Ectodermal cell (in vitro differentiated cells): ENCODE results near the gene CAP2.

Experiments
- H3K27ac ChIP-seq: 2 replicates; pipeline ENCODE4 v1.7.0; 2013; ENCODE audit warnings: mild to moderate bottlenecking, low read depth, low read length; ENCODE audit not compliant: insufficient read depth, poor library complexity, severe bottlenecking
- H3K27me3 ChIP-seq: 2 replicates; pipeline ENCODE4 v1.7.0; 2013; ENCODE audit warnings: mild to moderate bottlenecking, low read length; ENCODE audit not compliant: insufficient read depth, control insufficient read depth, poor library complexity, severe bottlenecking
- H3K36me3 ChIP-seq: one replicate; pipeline ENCODE4 v1.7.0; 2013; ENCODE audit warnings: low read length; ENCODE audit not compliant: control insufficient read depth, insufficient read depth
- H3K4me1 ChIP-seq: one replicate; pipeline ENCODE4 v1.7.0; 2013; ENCODE audit warnings: low read length; ENCODE audit not compliant: control insufficient read depth, insufficient read depth
- H3K4me3 ChIP-seq: 2 replicates; pipeline ENCODE4 v1.7.0; 2013; ENCODE audit warnings: low read depth, low read length, control low read depth; ENCODE audit not compliant: insufficient read depth
- H3K9me3 ChIP-seq: 2 replicates; pipeline ENCODE4 v1.7.0; 2013; ENCODE audit warnings: mild to moderate bottlenecking, low read length, moderate library complexity; ENCODE audit not compliant: control insufficient read depth
- WGBS, 2 experiments: methylation state at CpG; one replicate each; pipeline ENCODE4 v1.1.7; 2013; ENCODE audit warnings: missing lambda C conversion rate in 2 of 2; 5-methylcytosine and 5-hydroxymethylcytosine counted together

The CAP2 gene

GRCh38 chr6:17494177-17494576, 100.8 kb downstream of the CAP2 start:
- H3K27ac ChIP-seq: no peak overlapping the region
- H3K4me3 ChIP-seq: no peak overlapping the region
- H3K27me3 ChIP-seq: no peaks in the 10 kb centered on the region
- no peaks in the 10 kb centered on the region for H3K9me3 ChIP-seq
- peaks cover 3% of the 10 kb centered on the region for H3K4me1 ChIP-seq
- 90 to 94% methylated on average over 4 of the region's 4 CpGs for WGBS, 2 experiments
- no peaks in the 10 kb centered on the region for H3K36me3 ChIP-seq

GRCh38 chr6:17494919-17495318, 101.5 kb downstream of the CAP2 start:
- Histone ChIP-seq H3K4me3 (no peak overlapping the region), H3K27me3 (no peaks in the 10 kb centered on the region), H3K4me1 (peaks cover 3% of the 10 kb centered on the region), H3K36me3 (no peaks in the 10 kb centered on the region), H3K27ac (no peak overlapping the region), H3K9me3 (no peaks in the 10 kb centered on the region)
- 94 to 97% methylated on average over 2 of the region's 2 CpGs for WGBS, 2 experiments

GRCh38 chr6:17497535-17498095, 104.2 kb downstream of the CAP2 start:
- Histone ChIP-seq H3K27me3 (no peaks in the 10 kb centered on the region), H3K27ac (no peak overlapping the region), H3K36me3 (no peaks in the 10 kb centered on the region), H3K9me3 (no peaks in the 10 kb centered on the region), H3K4me3 (no peak overlapping the region), H3K4me1 (no peaks in the 10 kb centered on the region)
- 77 to 90% methylated on average over 4 of the region's 4 CpGs for WGBS, 2 experiments

- WGBS, 2 experiments: 96 to 97% methylated on average over 3 of the region's 3 CpGs
- Histone ChIP-seq H3K9me3 (no peaks in the 10 kb centered on the region), H3K4me1 (no peaks in the 10 kb centered on the region)
Observed at GRCh38 chr6:17501442-17501841, 108.0 kb downstream of the CAP2 start.

GRCh38 chr6:17501982-17502704, 108.7 kb downstream of the CAP2 start:
- WGBS, 2 experiments: 92 to 93% methylated on average over 3 of the region's 3 CpGs
- no peaks in the 10 kb centered on the region for H3K36me3 ChIP-seq

More at GRCh38 chr6:17501442-17501841, 108.0 kb downstream of the CAP2 start:
- Histone ChIP-seq H3K27me3 (no peaks in the 10 kb centered on the region), H3K27ac (no peak overlapping the region), H3K36me3 (no peaks in the 10 kb centered on the region), H3K4me3 (no peak overlapping the region)

GRCh38 chr6:17503051-17503450, 109.7 kb downstream of the CAP2 start:
- H3K27me3 ChIP-seq: no peaks in the 10 kb centered on the region
- H3K27ac ChIP-seq: no peak overlapping the region
- H3K9me3 ChIP-seq: no peaks in the 10 kb centered on the region
- H3K4me1 ChIP-seq: no peaks in the 10 kb centered on the region
- WGBS, 2 experiments: 91 to 95% methylated on average over 7 of the region's 7 CpGs
- no peak overlapping the region for H3K4me3 ChIP-seq
- no peaks in the 10 kb centered on the region for H3K36me3 ChIP-seq

More at GRCh38 chr6:17501982-17502704, 108.7 kb downstream of the CAP2 start:
- no peaks in the 10 kb centered on the region for H3K27me3 ChIP-seq
- no peaks in the 10 kb centered on the region for H3K4me1 ChIP-seq
- no peak overlapping the region for H3K4me3 ChIP-seq
- H3K27ac ChIP-seq: no peak overlapping the region
- no peaks in the 10 kb centered on the region for H3K9me3 ChIP-seq

- H3K9me3 ChIP-seq: no peaks in the 10 kb centered on the region
- H3K27me3 ChIP-seq: no peaks in the 10 kb centered on the region
- no peak overlapping the region for H3K4me3 ChIP-seq
- H3K27ac ChIP-seq: no peak overlapping the region
- no peaks in the 10 kb centered on the region for H3K4me1 ChIP-seq
- WGBS, 2 experiments: 79 to 90% methylated on average over 1 of the region's 1 CpG
- H3K36me3 ChIP-seq: no peaks in the 10 kb centered on the region
Observed at GRCh38 chr6:17504005-17504404, 110.6 kb downstream of the CAP2 start.

GRCh38 chr6:17505062-17505476, 111.7 kb downstream of the CAP2 start:
- Histone ChIP-seq H3K9me3 (no peaks in the 10 kb centered on the region), H3K27ac (no peak overlapping the region), H3K27me3 (no peaks in the 10 kb centered on the region), H3K4me1 (no peaks in the 10 kb centered on the region), H3K4me3 (no peak overlapping the region), H3K36me3 (no peaks in the 10 kb centered on the region)
- WGBS, 2 experiments: 90 to 91% methylated on average over 5 of the region's 5 CpGs

GRCh38 chr6:17505767-17506280, 112.4 kb downstream of the CAP2 start:
- Histone ChIP-seq H3K9me3 (no peaks in the 10 kb centered on the region), H3K27ac (no peak overlapping the region), H3K36me3 (no peaks in the 10 kb centered on the region), H3K4me1 (no peaks in the 10 kb centered on the region), H3K4me3 (no peak overlapping the region), H3K27me3 (no peaks in the 10 kb centered on the region)
- WGBS, 2 experiments: 94 to 96% methylated on average over 4 to 5 of the region's 5 CpGs

- H3K9me3 ChIP-seq: no peaks in the 10 kb centered on the region
- no peak overlapping the region for H3K4me3 ChIP-seq
- WGBS, 2 experiments: 94 to 96% methylated on average over 5 to 6 of the region's 6 CpGs
- H3K36me3 ChIP-seq: no peaks in the 10 kb centered on the region
- no peaks in the 10 kb centered on the region for H3K27me3 ChIP-seq
- H3K4me1 ChIP-seq: no peaks in the 10 kb centered on the region
- no peak overlapping the region for H3K27ac ChIP-seq
Observed at GRCh38 chr6:17506531-17506930, 113.1 kb downstream of the CAP2 start.
